Vagina (tissue), 2 donors: ENCODE results near the gene GPR162. TPM values are rescaled to one million over a fixed set of nuclear protein-coding genes. Genes with fewer than 3 reads are reported as not detected.

Experiments
- DNase-seq, 2 donors: peaks; one replicate each; pipeline ENCODE4 v3.0.0-alpha.2; 2017; ENCODE audit errors: extremely low spot score in 2 of 2
- H3K27ac ChIP-seq: fragments of 200-600 bp; sonication (generic); one replicate; pipeline ENCODE4 v1.5.1; 2019
- H3K27me3 ChIP-seq: fragments of 200-600 bp; sonication (generic); one replicate; pipeline ENCODE4 v1.5.1; 2019
- H3K36me3 ChIP-seq, 2 donors: fragments of 200-600 bp; sonication (generic); one replicate each; pipeline ENCODE4 v1.5.1; 2017 to 2019
- H3K4me1 ChIP-seq: fragments of 200-600 bp; sonication (generic); one replicate; pipeline ENCODE4 v1.5.1; 2019
- H3K4me3 ChIP-seq, 2 donors: fragments of 200-600 bp; sonication (generic); 1 replicate in 1 of 2; 2 replicates in 1 of 2; pipeline ENCODE4 v1.5.1; 2016 to 2019
- H3K9me3 ChIP-seq: fragments of 200-600 bp; sonication (generic); one replicate; pipeline ENCODE4 v1.5.1; 2019
- CTCF ChIP-seq, 3 experiments: fragments of 450-650 bp in 2 of 3; fragments of 200-600 bp in 1 of 3; sonication (generic) in 1 of 3; IDR thresholded peaks; one replicate each; pipeline ENCODE4 v1.5.1; 2017 to 2019; ENCODE audit warnings: antibody characterized with exemption in 3 of 3, mild to moderate bottlenecking in 2 of 3, moderate library complexity in 2 of 3
- POLR2A ChIP-seq, 2 donors: fragments of 450-650 bp; IDR thresholded peaks; one replicate each; pipeline ENCODE4 v1.6.1; 2017; ENCODE audit warnings: antibody characterized with exemption in 2 of 2, mild to moderate bottlenecking in 2 of 2, moderate library complexity in 2 of 2
- POLR2AphosphoS5 ChIP-seq, 2 donors: sonication (generic); formaldehyde crosslinking; IDR thresholded peaks; one replicate each; pipeline ENCODE4 v1.9.0; 2017; ENCODE audit warnings: antibody characterized with exemption in 2 of 2, mild to moderate bottlenecking in 2 of 2, low read depth in 1 of 2; ENCODE audit not compliant: insufficient read depth in 1 of 2
- intact Hi-C: fragments of 100-400 bp; cut with DNase I; formaldehyde crosslinking; loops from one replicate; pipeline ENCODE4 v1.15.1; 2023
- total RNA-seq: library from RNA; depleted of rRNA; stranded (reverse); fragments of >200 nt; gene quantifications from one replicate; pipeline ENCODE4 v1.2.3, GENCODE V29; 2016

GPR162 gene
- total RNA-seq, 1 donor from 2014 or later, result 3.2 TPM

GRCh38 chr12:6796576-6796975 is 25.0 kb upstream of the GPR162 start:
- Histone ChIP-seq H3K36me3 (no peaks in the 10 kb centered on the region), H3K9me3 (no peaks in the 10 kb centered on the region), H3K4me3 (no peak overlapping the region), H3K27me3 (no peaks in the 10 kb centered on the region), H3K4me1 (peaks cover 10% of the 10 kb centered on the region), H3K27ac (no peak overlapping the region)
- TF ChIP-seq CTCF (IDR thresholded peaks at IDR 0.05) (no peak), POLR2AphosphoS5 (IDR thresholded peaks at IDR 0.05; ENCODE audit: insufficient read depth in 1 of 2, low read depth in 1 of 2) (no peak)
- intact Hi-C loops, result no loop called here
- DNase-seq, result no peak

- DNase-seq, result no peak
- Histone ChIP-seq H3K4me1 (no peaks in the 10 kb centered on the region), H3K27me3 (no peaks in the 10 kb centered on the region), H3K36me3 (no peaks in the 10 kb centered on the region), H3K9me3 (no peaks in the 10 kb centered on the region), H3K4me3 (no peak overlapping the region), H3K27ac (no peak overlapping the region)
- TF ChIP-seq CTCF (IDR thresholded peaks at IDR 0.05) (no peak), POLR2A (IDR thresholded peaks at IDR 0.05) (no peak), POLR2AphosphoS5 (IDR thresholded peaks at IDR 0.05; ENCODE audit: insufficient read depth in 1 of 2, low read depth in 1 of 2) (no peak)
- intact Hi-C loops, result no loop called here
Measured at GRCh38 chr12:6799147-6799546, 22.5 kb upstream of the GPR162 start.

GRCh38 chr12:6807170-6807569 is 14.5 kb upstream of the GPR162 start:
- Histone ChIP-seq H3K36me3 (no peaks in the 10 kb centered on the region), H3K4me1 (no peaks in the 10 kb centered on the region), H3K27ac (no peak overlapping the region), H3K27me3 (no peaks in the 10 kb centered on the region), H3K4me3 (no peak overlapping the region), H3K9me3 (no peaks in the 10 kb centered on the region)
- TF ChIP-seq POLR2AphosphoS5 (IDR thresholded peaks at IDR 0.05; ENCODE audit: insufficient read depth in 1 of 2, low read depth in 1 of 2), result no peak
- TF ChIP-seq POLR2A (IDR thresholded peaks at IDR 0.05), result no peak
- TF ChIP-seq CTCF (IDR thresholded peaks at IDR 0.05), result no peak
- DNase-seq, result no peak
- intact Hi-C loops, result no loop called here

- DNase-seq, result no peak
- no peaks in the 10 kb centered on the region for H3K36me3 ChIP-seq
- H3K9me3 ChIP-seq, result no peaks in the 10 kb centered on the region
- no peak overlapping the region for H3K27ac ChIP-seq
- H3K4me1 ChIP-seq, result no peaks in the 10 kb centered on the region
- intact Hi-C loops, result no loop called here
- H3K4me3 ChIP-seq, result no peak overlapping the region
- no peak for TF ChIP-seq CTCF (IDR thresholded peaks at IDR 0.05)
- TF ChIP-seq POLR2AphosphoS5 (IDR thresholded peaks at IDR 0.05; ENCODE audit: insufficient read depth in 1 of 2, low read depth in 1 of 2), result no peak
- TF ChIP-seq POLR2A (IDR thresholded peaks at IDR 0.05), result no peak
- no peaks in the 10 kb centered on the region for H3K27me3 ChIP-seq
Measured at GRCh38 chr12:6809056-6809455, 12.6 kb upstream of the GPR162 start.

- Histone ChIP-seq H3K4me1 (no peaks in the 10 kb centered on the region), H3K9me3 (no peaks in the 10 kb centered on the region), H3K4me3 (no peak overlapping the region), H3K36me3 (no peaks in the 10 kb centered on the region), H3K27ac (no peak overlapping the region), H3K27me3 (no peaks in the 10 kb centered on the region)
- intact Hi-C loops, result no loop called here
- DNase-seq, result no peak
- no peak for TF ChIP-seq POLR2A (IDR thresholded peaks at IDR 0.05)
- no peak for TF ChIP-seq POLR2AphosphoS5 (IDR thresholded peaks at IDR 0.05; ENCODE audit: insufficient read depth in 1 of 2, low read depth in 1 of 2)
- TF ChIP-seq CTCF (IDR thresholded peaks at IDR 0.05), result no peak
Measured at GRCh38 chr12:6810758-6811157, 10.9 kb upstream of the GPR162 start.
